SJSA1 (cell line): ENCODE measurements around the gene NUCB2. TPM values are rescaled to one million over a fixed set of nuclear protein-coding genes. Genes with fewer than 3 reads are reported as not detected.
A peak's percentile ranks its signal among the peaks of the same experiment; 100 is the strongest.

ENCODE experiments used
- DNase-seq, 2 experiments: peaks; one replicate each; pipeline ENCODE4 v3.0.0-alpha.2; 2015 to 2020; ENCODE audit warnings: low spot score in 2 of 2, low read depth in 1 of 2
- H3K27ac ChIP-seq: fragments of 250-450 bp; sonication (Bioruptor Pico); 2 replicates; pipeline ENCODE4 v1.5.1; 2020; ENCODE audit warnings: mild to moderate bottlenecking, moderate library complexity
- H3K27me3 ChIP-seq: fragments of 250-450 bp; sonication (Bioruptor Pico); replicated peaks from 2 replicates; pipeline ENCODE4 v1.5.1; 2020; ENCODE audit warnings: mild to moderate bottlenecking, moderate library complexity
- H3K36me3 ChIP-seq: fragments of 250-450 bp; sonication (Bioruptor Pico); 2 replicates; pipeline ENCODE4 v1.5.1; 2020; ENCODE audit warnings: mild to moderate bottlenecking
- H3K4me1 ChIP-seq: fragments of 250-450 bp; sonication (Bioruptor Pico); replicated peaks from 2 replicates; pipeline ENCODE4 v1.6.1; 2021; ENCODE audit warnings: mild to moderate bottlenecking
- H3K4me3 ChIP-seq: fragments of 250-450 bp; sonication (Bioruptor Pico); 2 replicates; pipeline ENCODE4 v1.5.1; 2020; ENCODE audit warnings: mild to moderate bottlenecking
- H3K9me3 ChIP-seq: fragments of 250-450 bp; sonication (Bioruptor Pico); replicated peaks from 2 replicates; pipeline ENCODE4 v1.5.1; 2020; ENCODE audit warnings: mild to moderate bottlenecking
- total RNA-seq: library from RNA; depleted of rRNA; stranded (reverse); fragments of >200 nt; shearing (Covaris generic); gene quantifications from 2 replicates; pipeline ENCODE4 v1.2.3, GENCODE V29; 2014

The NUCB2 gene
- total RNA-seq, 1 experiment from 2014 or later, result 129 TPM

GRCh38 chr11:17277024-17277584 lies 565 bp downstream of the NUCB2 start:
- Histone ChIP-seq H3K4me1 (peaks cover 10% of the 10 kb centered on the region), H3K9me3 (no peaks in the 10 kb centered on the region), H3K27ac (peak overlapping the region; percentile 80), H3K4me3 (peak overlapping the region; percentile 75), H3K27me3 (no peaks in the 10 kb centered on the region), H3K36me3 (0 out of 2 replicates have a peak, but pooled peaks cover 2% of the 10 kb centered on the region)
- peak in 1 of 2 experiments; percentile 66 for DNase-seq

GRCh38 chr11:17280494-17281127 lies 4.1 kb downstream of the NUCB2 start:
- Histone ChIP-seq H3K4me3 (no peak overlapping the region), H3K36me3 (peaks cover 16% of the 10 kb centered on the region), H3K27ac (no peak overlapping the region), H3K27me3 (no peaks in the 10 kb centered on the region), H3K4me1 (peaks cover 6% of the 10 kb centered on the region), H3K9me3 (no peaks in the 10 kb centered on the region)
- DNase-seq, result no peak

- H3K27ac ChIP-seq, result no peak overlapping the region
Observed at GRCh38 chr11:17286332-17286731, 9.8 kb downstream of the NUCB2 start.

DNA sequence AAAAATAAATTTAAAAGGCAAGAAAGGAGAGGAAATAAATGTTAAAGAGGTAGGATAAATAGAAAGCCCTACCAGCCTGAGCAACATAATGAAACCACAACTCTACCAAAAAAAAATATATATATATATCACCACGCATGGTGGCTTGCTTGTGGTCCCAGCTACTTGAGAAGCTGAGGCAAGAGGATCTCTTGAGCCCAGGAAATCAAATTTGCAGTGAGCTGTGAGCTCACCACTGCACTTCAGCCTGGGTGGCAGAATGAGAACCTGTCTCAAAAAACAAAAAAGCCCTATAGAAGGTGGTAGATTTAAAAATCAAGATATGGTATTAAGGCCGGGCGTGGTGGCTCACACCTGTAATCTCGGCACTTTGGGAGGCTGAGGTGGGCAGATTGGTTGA lies 10.5 kb downstream of the NUCB2 start:
- Histone ChIP-seq H3K36me3 (peaks cover 33% of the 10 kb centered on the region), H3K27me3 (no peaks in the 10 kb centered on the region), H3K9me3 (no peaks in the 10 kb centered on the region), H3K27ac (no peak overlapping the region), H3K4me3 (no peak overlapping the region), H3K4me1 (no peaks in the 10 kb centered on the region)
- DNase-seq, result no peak

More at GRCh38 chr11:17286332-17286731, 9.8 kb downstream of the NUCB2 start:
- no peaks in the 10 kb centered on the region for H3K27me3 ChIP-seq
- DNase-seq, result no peak
- H3K9me3 ChIP-seq, result no peaks in the 10 kb centered on the region
- peaks cover 31% of the 10 kb centered on the region for H3K36me3 ChIP-seq
- H3K4me3 ChIP-seq, result no peak overlapping the region
- H3K4me1 ChIP-seq, result no peaks in the 10 kb centered on the region

DNA sequence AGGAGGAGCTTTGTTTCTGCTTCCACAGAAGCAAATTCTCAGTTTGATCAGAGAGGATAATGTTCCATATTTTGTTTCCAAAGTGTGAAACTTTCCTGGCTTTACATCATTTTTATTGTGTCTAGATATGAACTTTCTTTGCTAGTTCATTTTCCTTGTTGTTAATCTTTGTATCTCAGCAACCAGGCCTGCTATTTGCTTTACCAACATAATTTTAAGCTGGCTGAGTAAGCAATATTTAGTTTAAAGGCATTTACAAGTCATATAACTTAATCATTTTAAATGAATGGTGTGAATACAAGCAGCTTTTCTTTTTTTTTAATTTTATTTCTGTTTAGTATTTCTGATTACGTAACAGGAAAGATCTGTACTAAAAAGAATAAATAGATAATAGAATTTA lies 15.2 kb downstream of the NUCB2 start:
- no peak overlapping the region for H3K27ac ChIP-seq
- no peaks in the 10 kb centered on the region for H3K4me1 ChIP-seq
- H3K36me3 ChIP-seq, result peaks cover 19% of the 10 kb centered on the region
- no peak overlapping the region for H3K4me3 ChIP-seq
- H3K9me3 ChIP-seq, result no peaks in the 10 kb centered on the region
- H3K27me3 ChIP-seq, result no peaks in the 10 kb centered on the region
- DNase-seq, result no peak

DNA sequence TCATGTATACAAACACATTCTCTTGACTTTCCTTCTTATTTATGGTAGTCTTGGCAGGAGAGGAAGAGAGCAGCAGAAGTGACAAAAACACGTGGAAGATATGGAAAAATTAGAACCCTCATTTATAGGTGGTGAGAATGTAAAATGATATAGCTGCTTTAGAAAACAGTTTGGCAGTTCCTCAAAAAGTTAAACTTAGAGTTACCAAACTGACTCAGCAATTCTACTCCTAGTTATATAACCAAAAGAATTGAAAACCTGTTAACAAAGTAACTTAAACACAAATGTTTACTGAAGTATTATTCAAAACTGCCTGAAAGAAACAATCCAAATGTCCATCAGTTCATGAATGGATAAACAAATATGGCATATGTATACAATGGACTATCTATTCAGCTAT lies 16.8 kb downstream of the NUCB2 start:
- H3K9me3 ChIP-seq, result no peaks in the 10 kb centered on the region
- no peak for DNase-seq

DNA sequence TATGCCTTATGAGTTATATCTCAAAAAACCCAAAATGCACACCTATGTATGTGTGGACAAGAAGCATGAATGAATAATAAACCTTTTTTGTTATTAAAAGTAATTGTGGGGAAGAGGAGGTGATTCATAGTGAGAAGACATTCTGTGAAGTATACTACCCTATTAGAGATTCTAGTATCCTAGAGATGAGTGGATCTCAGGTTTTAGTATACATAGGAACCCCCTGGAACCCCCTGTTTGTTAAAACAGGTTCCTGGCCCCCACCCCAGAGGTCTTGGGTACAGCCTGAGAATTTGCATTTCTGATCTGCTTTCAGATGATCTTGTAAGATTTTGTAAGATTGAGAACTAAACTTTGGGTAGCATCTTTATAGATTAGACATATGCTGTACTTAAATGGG lies 17.5 kb downstream of the NUCB2 start:
- Histone ChIP-seq H3K9me3 (no peaks in the 10 kb centered on the region), H3K4me3 (no peak overlapping the region), H3K27ac (no peak overlapping the region), H3K27me3 (no peaks in the 10 kb centered on the region), H3K36me3 (peaks cover 23% of the 10 kb centered on the region), H3K4me1 (no peaks in the 10 kb centered on the region)
- DNase-seq, result no peak

More for the DNA sequence above, 16.8 kb downstream of the NUCB2 start:
- no peaks in the 10 kb centered on the region for H3K27me3 ChIP-seq
- peaks cover 19% of the 10 kb centered on the region for H3K36me3 ChIP-seq
- H3K27ac ChIP-seq, result no peak overlapping the region
- no peak overlapping the region for H3K4me3 ChIP-seq
- H3K4me1 ChIP-seq, result no peaks in the 10 kb centered on the region

- Histone ChIP-seq H3K36me3 (peaks cover 22% of the 10 kb centered on the region), H3K4me3 (no peak overlapping the region), H3K9me3 (no peaks in the 10 kb centered on the region), H3K27ac (no peak overlapping the region), H3K27me3 (no peaks in the 10 kb centered on the region), H3K4me1 (no peaks in the 10 kb centered on the region)
- DNase-seq, result no peak
Observed at GRCh38 chr11:17296852-17297559, 20.5 kb downstream of the NUCB2 start.

GRCh38 chr11:17298302-17298701 lies 21.8 kb downstream of the NUCB2 start:
- no peaks in the 10 kb centered on the region for H3K4me1 ChIP-seq
- H3K27me3 ChIP-seq, result no peaks in the 10 kb centered on the region
- no peak overlapping the region for H3K27ac ChIP-seq
- H3K36me3 ChIP-seq, result peaks cover 24% of the 10 kb centered on the region
- DNase-seq, result no peak
- H3K4me3 ChIP-seq, result no peak overlapping the region
- no peaks in the 10 kb centered on the region for H3K9me3 ChIP-seq

DNA sequence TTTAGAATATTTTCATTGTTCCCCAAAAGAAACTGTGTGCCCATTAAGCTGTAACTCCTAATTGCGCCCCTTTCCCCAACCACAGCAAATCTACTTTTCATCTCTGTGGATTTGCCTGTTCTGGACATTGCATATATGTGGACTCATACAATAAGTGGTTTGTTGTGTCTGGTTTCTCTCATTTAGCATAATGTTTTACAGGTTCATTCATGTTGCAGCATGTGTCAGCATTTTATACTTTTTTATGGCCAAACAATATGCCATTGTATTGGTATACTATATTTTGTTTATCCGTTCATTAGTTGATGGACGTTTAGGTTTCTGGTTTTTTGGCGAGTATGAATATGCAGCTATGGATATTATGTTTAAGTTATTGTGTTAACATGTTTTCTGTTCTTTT lies 23.8 kb downstream of the NUCB2 start:
- Histone ChIP-seq H3K4me1 (no peaks in the 10 kb centered on the region), H3K4me3 (no peak overlapping the region), H3K36me3 (peaks cover 26% of the 10 kb centered on the region), H3K27me3 (no peaks in the 10 kb centered on the region), H3K9me3 (no peaks in the 10 kb centered on the region), H3K27ac (no peak overlapping the region)
- no peak for DNase-seq

DNA sequence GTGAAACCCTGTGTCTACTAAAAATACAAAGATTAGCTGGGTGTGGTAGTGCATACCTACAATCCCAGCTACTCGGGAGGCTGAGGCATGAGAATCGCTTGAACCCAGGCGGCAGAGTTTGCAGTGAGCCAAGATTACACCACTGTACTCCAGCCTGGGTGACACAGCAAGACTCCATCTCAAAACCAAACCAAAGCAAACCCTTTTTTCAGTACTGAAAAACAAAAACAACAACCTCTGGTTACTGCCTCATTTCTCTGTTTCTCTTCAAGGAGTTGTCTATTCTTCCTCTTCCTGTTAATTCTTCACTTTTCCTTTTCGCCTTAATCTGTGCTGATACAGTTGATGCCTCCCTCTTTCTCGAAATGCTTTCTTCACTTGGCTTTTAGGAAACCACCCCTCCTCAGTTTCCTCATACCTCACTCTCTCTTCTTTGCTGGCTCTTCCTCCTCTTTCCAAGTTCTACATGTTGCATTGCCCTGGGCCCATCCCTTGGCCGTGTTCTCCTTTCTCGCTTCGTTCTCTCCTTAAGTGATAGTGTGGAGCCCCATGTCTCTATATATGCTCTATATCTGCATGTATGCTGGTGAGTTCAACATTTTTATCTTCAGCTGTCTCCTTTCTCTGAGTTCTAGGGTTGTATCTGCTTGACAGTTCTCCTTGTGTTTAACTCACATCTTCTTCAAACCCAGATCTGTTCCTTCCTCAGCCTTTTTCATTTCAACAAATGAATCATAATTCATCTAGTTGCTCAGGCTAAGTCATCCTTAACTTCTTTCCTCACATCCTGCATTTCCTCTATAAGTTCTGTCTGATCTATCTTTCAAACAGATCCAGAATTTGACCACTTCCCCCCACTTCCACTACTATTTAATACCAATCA lies 37.1 kb downstream of the NUCB2 start:
- DNase-seq, result no peak
- Histone ChIP-seq H3K27me3 (no peaks in the 10 kb centered on the region), H3K4me3 (no peak overlapping the region), H3K4me1 (no peaks in the 10 kb centered on the region), H3K9me3 (no peaks in the 10 kb centered on the region), H3K36me3 (peaks cover 43% of the 10 kb centered on the region), H3K27ac (no peak overlapping the region)

- no peaks in the 10 kb centered on the region for H3K9me3 ChIP-seq
- no peaks in the 10 kb centered on the region for H3K27me3 ChIP-seq
- no peaks in the 10 kb centered on the region for H3K4me1 ChIP-seq
- peaks cover 43% of the 10 kb centered on the region for H3K36me3 ChIP-seq
- no peak for DNase-seq
- no peak overlapping the region for H3K4me3 ChIP-seq
- H3K27ac ChIP-seq, result no peak overlapping the region
Observed at GRCh38 chr11:17314232-17314547, 37.7 kb downstream of the NUCB2 start.

GRCh38 chr11:17314904-17315426 lies 38.4 kb downstream of the NUCB2 start:
- peaks cover 40% of the 10 kb centered on the region for H3K36me3 ChIP-seq
- no peak for DNase-seq
- H3K9me3 ChIP-seq, result no peaks in the 10 kb centered on the region
- H3K27ac ChIP-seq, result no peak overlapping the region
- no peak overlapping the region for H3K4me3 ChIP-seq
- H3K4me1 ChIP-seq, result no peaks in the 10 kb centered on the region
- H3K27me3 ChIP-seq, result no peaks in the 10 kb centered on the region
